ENCODE measurements around the gene SUGCT.
A peak's percentile ranks its signal among the peaks of the same experiment; 100 is the strongest.
"Not testable (repeated sequence)": the region's sequence is repeated elsewhere in the genome, so short reads cannot be mapped to it uniquely, and the experiment has no call there.

Gene SUGCT

GRCh38 chr7:40223451-40224127 lies 88.8 kb downstream of the SUGCT start:
- no peak for TF ChIP-seq JUND (IDR thresholded peaks at IDR 0.05; ENCODE audit: low read depth)
- in situ Hi-C loops (cut with HindIII; ENCODE audit: low pct_unique_long_range_greater_than_20kb, low sequenced_read_pairs), result no loop called here
- DNase-seq (ENCODE audit: low read depth in 1 of 2, low spot score in 1 of 2), result no peak

- in situ Hi-C loops (cut with HindIII; ENCODE audit: low pct_unique_long_range_greater_than_20kb, low sequenced_read_pairs), result no loop called here
- no peak for DNase-seq (ENCODE audit: low read depth in 1 of 2, low spot score in 1 of 2)
- TF ChIP-seq JUND (IDR thresholded peaks at IDR 0.05; ENCODE audit: low read depth), result no peak
Observed at GRCh38 chr7:40230101-40230500, 95.3 kb downstream of the SUGCT start.

- no peak for DNase-seq (ENCODE audit: low read depth in 1 of 2, low spot score in 1 of 2)
- in situ Hi-C loops (cut with HindIII; ENCODE audit: low pct_unique_long_range_greater_than_20kb, low sequenced_read_pairs), result no loop called here
Observed at GRCh38 chr7:40231796-40232195, 97.0 kb downstream of the SUGCT start.

GRCh38 chr7:40232242-40232893 lies 97.6 kb downstream of the SUGCT start:
- DNase-seq (ENCODE audit: low read depth in 1 of 2, low spot score in 1 of 2), result peak; percentile 22 to 81
- no peak for TF ChIP-seq JUND (IDR thresholded peaks at IDR 0.05; ENCODE audit: low read depth)
- in situ Hi-C loops (cut with HindIII; ENCODE audit: low pct_unique_long_range_greater_than_20kb, low sequenced_read_pairs), result no loop called here

More at GRCh38 chr7:40231796-40232195, 97.0 kb downstream of the SUGCT start:
- no peak for TF ChIP-seq JUND (IDR thresholded peaks at IDR 0.05; ENCODE audit: low read depth)

- no peak for DNase-seq (ENCODE audit: low read depth in 1 of 2, low spot score in 1 of 2)
- in situ Hi-C loops (cut with HindIII; ENCODE audit: low pct_unique_long_range_greater_than_20kb, low sequenced_read_pairs), result no loop called here
Observed at GRCh38 chr7:40234046-40234445, 99.2 kb downstream of the SUGCT start.

GRCh38 chr7:40234666-40235065 lies 99.9 kb downstream of the SUGCT start:
- in situ Hi-C loops (cut with HindIII; ENCODE audit: low pct_unique_long_range_greater_than_20kb, low sequenced_read_pairs), result no loop called here
- DNase-seq (ENCODE audit: low read depth in 1 of 2, low spot score in 1 of 2), result no peak
- no peak for TF ChIP-seq JUND (IDR thresholded peaks at IDR 0.05; ENCODE audit: low read depth)

More at GRCh38 chr7:40234046-40234445, 99.2 kb downstream of the SUGCT start:
- TF ChIP-seq JUND (IDR thresholded peaks at IDR 0.05; ENCODE audit: low read depth), result no peak

GRCh38 chr7:40237731-40238130 lies 102.9 kb downstream of the SUGCT start:
- in situ Hi-C loops (cut with HindIII; ENCODE audit: low pct_unique_long_range_greater_than_20kb, low sequenced_read_pairs), result no loop called here
- TF ChIP-seq JUND (IDR thresholded peaks at IDR 0.05; ENCODE audit: low read depth), result no peak
- no peak for DNase-seq (ENCODE audit: low read depth in 1 of 2, low spot score in 1 of 2)

GRCh38 chr7:40239755-40240303 lies 105.0 kb downstream of the SUGCT start:
- no peak for DNase-seq (ENCODE audit: low read depth in 1 of 2, low spot score in 1 of 2)
- in situ Hi-C loops (cut with HindIII; ENCODE audit: low pct_unique_long_range_greater_than_20kb, low sequenced_read_pairs), result no loop called here
- TF ChIP-seq JUND (IDR thresholded peaks at IDR 0.05; ENCODE audit: low read depth), result no peak

- no peak for TF ChIP-seq JUND (IDR thresholded peaks at IDR 0.05; ENCODE audit: low read depth)
- in situ Hi-C loops (cut with HindIII; ENCODE audit: low pct_unique_long_range_greater_than_20kb, low sequenced_read_pairs), result no loop called here
- no peak for DNase-seq (ENCODE audit: low read depth in 1 of 2, low spot score in 1 of 2)
Observed at GRCh38 chr7:40243076-40243475, 108.3 kb downstream of the SUGCT start.

- DNase-seq (ENCODE audit: low read depth in 1 of 2, low spot score in 1 of 2), result no peak
- no peak for TF ChIP-seq JUND (IDR thresholded peaks at IDR 0.05; ENCODE audit: low read depth)
- in situ Hi-C loops (cut with HindIII; ENCODE audit: low pct_unique_long_range_greater_than_20kb, low sequenced_read_pairs), result no loop called here
Observed at GRCh38 chr7:40244226-40244625, 109.4 kb downstream of the SUGCT start.

GRCh38 chr7:40248681-40249080 lies 113.9 kb downstream of the SUGCT start:
- in situ Hi-C loops (cut with HindIII; ENCODE audit: low pct_unique_long_range_greater_than_20kb, low sequenced_read_pairs), result no loop called here
- no peak for DNase-seq (ENCODE audit: low read depth in 1 of 2, low spot score in 1 of 2)
- TF ChIP-seq JUND (IDR thresholded peaks at IDR 0.05; ENCODE audit: low read depth), result no peak

GRCh38 chr7:40253444-40253843 lies 118.6 kb downstream of the SUGCT start:
- in situ Hi-C loops (cut with HindIII; ENCODE audit: low pct_unique_long_range_greater_than_20kb, low sequenced_read_pairs), result not testable (repeated sequence)

GRCh38 chr7:40263752-40264390 lies 129.1 kb downstream of the SUGCT start:
- TF ChIP-seq JUND (IDR thresholded peaks at IDR 0.05; ENCODE audit: low read depth), result no peak
- no peak for DNase-seq (ENCODE audit: low read depth in 1 of 2, low spot score in 1 of 2)
- in situ Hi-C loops (cut with HindIII; ENCODE audit: low pct_unique_long_range_greater_than_20kb, low sequenced_read_pairs), result no loop called here

More at GRCh38 chr7:40253444-40253843, 118.6 kb downstream of the SUGCT start:
- DNase-seq (ENCODE audit: low read depth in 1 of 2, low spot score in 1 of 2), result peak in 1 of 2 experiments; percentile 12
